Duodenal mucosa (tissue), 2 donors: Measurements from ENCODE around the gene MRPS7.
"Not testable (repeated sequence)": the region's sequence is repeated elsewhere in the genome, so short reads cannot be mapped to it uniquely, and the experiment has no call there.

Experiments
- H3K27ac ChIP-seq: one replicate; pipeline ENCODE4 v1.7.0; 2013; ENCODE audit warnings: low read depth, low read length
- H3K27me3 ChIP-seq, 2 donors: one replicate each; pipeline ENCODE4 v1.7.0; 2013; ENCODE audit warnings: low read length in 2 of 2, control low read depth in 1 of 2; ENCODE audit not compliant: insufficient read depth in 2 of 2, control insufficient read depth in 1 of 2
- H3K36me3 ChIP-seq, 2 donors: one replicate each; pipeline ENCODE4 v1.7.0; 2013; ENCODE audit warnings: low read length in 2 of 2, control low read depth in 1 of 2; ENCODE audit not compliant: insufficient read depth in 2 of 2, control insufficient read depth in 1 of 2
- H3K4me1 ChIP-seq, 2 donors: one replicate each; pipeline ENCODE4 v1.7.0; 2013; ENCODE audit warnings: low read length in 2 of 2, control low read depth in 1 of 2; ENCODE audit not compliant: insufficient read depth in 2 of 2, control insufficient read depth in 1 of 2
- H3K4me3 ChIP-seq, 2 donors: one replicate each; pipeline ENCODE4 v1.7.0; 2013; ENCODE audit warnings: low read length in 2 of 2, low read depth in 1 of 2
- H3K9ac ChIP-seq, 2 donors: one replicate each; pipeline ENCODE4 v1.7.0; 2013; ENCODE audit warnings: low read length in 2 of 2, low read depth in 1 of 2
- H3K9me3 ChIP-seq, 2 donors: one replicate each; pipeline ENCODE4 v1.7.0; 2013; ENCODE audit warnings: low read length in 2 of 2, control low read depth in 1 of 2; ENCODE audit not compliant: control insufficient read depth in 1 of 2

Gene MRPS7

GRCh38 chr17:75242461-75243042 is 19.1 kb upstream of the MRPS7 start:
- no peaks in the 10 kb centered on the region for H3K27me3 ChIP-seq
- no peaks in the 10 kb centered on the region for H3K9me3 ChIP-seq
- H3K36me3 ChIP-seq, result peaks cover 64 to 88% of the 10 kb centered on the region in 2 donors
- H3K4me1 ChIP-seq, result peaks cover 11 to 32% of the 10 kb centered on the region in 2 donors
- H3K4me3 ChIP-seq, result no peak overlapping the region
- no peak overlapping the region for H3K9ac ChIP-seq
- H3K27ac ChIP-seq, result no peak overlapping the region

GRCh38 chr17:75244133-75244866 is 17.4 kb upstream of the MRPS7 start:
- Histone ChIP-seq H3K4me1 (peaks cover 0 to 20% of the 10 kb centered on the region in 2 donors), H3K4me3 (no peak overlapping the region), H3K27me3 (no peaks in the 10 kb centered on the region), H3K36me3 (peaks cover 49 to 73% of the 10 kb centered on the region in 2 donors), H3K9me3 (no peaks in the 10 kb centered on the region), H3K9ac (no peak overlapping the region), H3K27ac (no peak overlapping the region)

GRCh38 chr17:75245011-75245410 is 16.7 kb upstream of the MRPS7 start:
- Histone ChIP-seq H3K4me1 (peaks cover 6 to 22% of the 10 kb centered on the region in 2 donors), H3K9me3 (no peaks in the 10 kb centered on the region), H3K27ac (no peak overlapping the region), H3K27me3 (no peaks in the 10 kb centered on the region), H3K36me3 (peaks cover 48 to 67% of the 10 kb centered on the region in 2 donors), H3K9ac (no peak overlapping the region), H3K4me3 (no peak overlapping the region)

GRCh38 chr17:75246404-75246803 is 15.3 kb upstream of the MRPS7 start:
- no peak overlapping the region for H3K27ac ChIP-seq
- no peak overlapping the region for H3K9ac ChIP-seq
- H3K9me3 ChIP-seq, result no peaks in the 10 kb centered on the region
- H3K36me3 ChIP-seq, result peaks cover 44 to 53% of the 10 kb centered on the region in 2 donors
- no peaks in the 10 kb centered on the region for H3K27me3 ChIP-seq
- no peak overlapping the region for H3K4me3 ChIP-seq
- H3K4me1 ChIP-seq, result peaks cover 10 to 25% of the 10 kb centered on the region in 2 donors

GRCh38 chr17:75249564-75249963 is 12.1 kb upstream of the MRPS7 start:
- peak overlapping the region in 1 of 2 donors; percentile 8 for H3K9ac ChIP-seq
- H3K36me3 ChIP-seq, result peaks cover 18 to 21% of the 10 kb centered on the region in 2 donors
- no peak overlapping the region for H3K4me3 ChIP-seq
- peaks cover 10 to 14% of the 10 kb centered on the region in 2 donors for H3K4me1 ChIP-seq
- no peak overlapping the region for H3K27ac ChIP-seq
- no peaks in the 10 kb centered on the region for H3K27me3 ChIP-seq
- H3K9me3 ChIP-seq, result no peaks in the 10 kb centered on the region

GRCh38 chr17:75250009-75250471 is 11.6 kb upstream of the MRPS7 start:
- Histone ChIP-seq H3K27me3 (no peaks in the 10 kb centered on the region), H3K36me3 (peaks cover 15 to 16% of the 10 kb centered on the region in 2 donors), H3K4me3 (peak overlapping the region; percentile 23 to 36), H3K9me3 (no peaks in the 10 kb centered on the region), H3K27ac (no peak overlapping the region), H3K4me1 (peaks cover 10 to 11% of the 10 kb centered on the region in 2 donors), H3K9ac (peak overlapping the region in 1 of 2 donors; percentile 8)

- peaks cover 5 to 10% of the 10 kb centered on the region in 2 donors for H3K4me1 ChIP-seq
- H3K27ac ChIP-seq, result no peak overlapping the region
- H3K9me3 ChIP-seq, result no peaks in the 10 kb centered on the region
- no peak overlapping the region for H3K9ac ChIP-seq
- H3K36me3 ChIP-seq, result no peaks in the 10 kb centered on the region
- H3K4me3 ChIP-seq, result no peak overlapping the region
- no peaks in the 10 kb centered on the region for H3K27me3 ChIP-seq
Observed at GRCh38 chr17:75252039-75252816, 9.5 kb upstream of the MRPS7 start.

GRCh38 chr17:75255954-75256698 is 5.6 kb upstream of the MRPS7 start:
- H3K27ac ChIP-seq, H3K9me3 ChIP-seq, H3K4me3 ChIP-seq, H3K27me3 ChIP-seq, H3K9ac ChIP-seq, H3K36me3 ChIP-seq: not testable (repeated sequence)
- peaks cover 17 to 24% of the 10 kb centered on the region in 2 donors for H3K4me1 ChIP-seq

GRCh38 chr17:75257228-75257627 is 4.5 kb upstream of the MRPS7 start:
- H3K36me3 ChIP-seq, H3K27me3 ChIP-seq, H3K27ac ChIP-seq, H3K9me3 ChIP-seq, H3K4me3 ChIP-seq, H3K9ac ChIP-seq: not testable (repeated sequence)
- H3K4me1 ChIP-seq, result peaks cover 17 to 26% of the 10 kb centered on the region in 2 donors
